SK-MEL-5 (cell line): ENCODE data around the gene FGF14. TPM values are rescaled to one million over a fixed set of nuclear protein-coding genes. Genes with fewer than 3 reads are reported as not detected.
A peak's percentile ranks its signal among the peaks of the same experiment; 100 is the strongest.

Experiments
- DNase-seq: peaks from one replicate; pipeline ENCODE4 v3.0.0-alpha.2; 2016; ENCODE audit warnings: low read depth, low spot score
- in situ Hi-C: cut with HindIII; loops from 2 replicates; pipeline ENCODE4 v1.10.0; 2016; ENCODE audit warnings: low sequenced_read_pairs, high pct_unique_total_duplicates, low pct_unique_long_range_greater_than_20kb
- total RNA-seq: library from RNA; depleted of rRNA; stranded (reverse); fragments of >200 nt; shearing (Covaris generic); gene quantifications from 2 replicates; pipeline ENCODE4 v1.2.3, GENCODE V29; 2014

FGF14 gene
- total RNA-seq, 1 experiment from 2014 or later, result 17.9 TPM

DNA sequence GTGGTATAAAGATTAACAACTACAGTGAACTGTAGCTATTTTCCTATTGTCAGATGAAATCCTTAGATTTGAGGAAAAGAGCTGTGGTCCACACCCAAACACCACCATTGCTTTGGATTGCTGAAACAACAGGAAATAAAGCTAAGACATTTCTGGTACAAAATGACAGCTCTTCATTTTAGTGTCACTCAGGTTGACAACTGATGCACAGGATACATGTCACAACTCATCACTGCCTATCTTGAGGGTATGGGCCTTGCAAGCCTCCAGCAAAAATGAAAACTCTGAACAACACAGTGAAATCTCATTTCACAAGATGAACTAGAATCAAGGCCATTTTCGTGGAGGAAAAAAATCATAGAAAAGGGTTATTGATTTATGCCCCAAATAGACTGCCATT, 609.7 kb downstream of the FGF14 start:
- in situ Hi-C loops, result no loop called here
- DNase-seq, result no peak

DNA sequence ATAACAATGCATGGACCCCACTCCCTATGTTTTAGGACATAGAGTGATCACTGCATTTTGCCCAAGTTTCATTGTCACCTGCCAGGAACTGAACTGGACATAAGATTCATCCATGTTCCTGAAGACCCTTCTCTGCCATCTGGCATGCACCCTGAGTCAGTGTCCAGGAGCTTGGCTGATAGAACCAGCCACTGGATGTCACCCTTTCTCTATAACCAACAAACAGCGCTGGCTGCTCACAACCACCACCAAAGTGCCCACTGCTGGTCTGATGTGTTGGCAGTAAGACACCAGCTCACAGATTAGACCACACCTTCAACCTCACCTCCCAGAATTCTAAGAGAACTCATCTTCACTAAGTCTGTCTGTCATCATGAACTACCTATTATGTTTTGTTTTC, 616.0 kb downstream of the FGF14 start:
- DNase-seq, result peak; percentile 87
- in situ Hi-C loops, result no loop called here

DNA sequence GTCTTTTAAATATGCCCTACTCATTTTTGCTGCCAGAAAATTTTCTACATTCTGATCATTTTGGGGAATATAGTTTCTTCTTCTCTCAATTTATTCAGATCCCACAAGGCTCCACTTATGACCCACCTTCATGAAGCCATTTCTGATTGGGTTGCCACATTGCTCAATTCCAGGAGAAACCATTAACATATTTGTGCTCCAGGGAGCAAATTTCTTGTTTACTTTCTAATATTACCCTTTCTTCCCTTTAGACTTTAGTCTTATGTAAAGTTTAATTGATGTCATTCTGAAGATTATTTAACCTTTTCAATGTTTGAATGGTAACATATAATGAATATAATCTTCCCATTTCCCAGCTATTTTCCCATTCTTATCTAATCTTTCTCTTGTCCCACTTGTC, 617.5 kb downstream of the FGF14 start:
- in situ Hi-C loops, result no loop called here
- no peak for DNase-seq

DNA sequence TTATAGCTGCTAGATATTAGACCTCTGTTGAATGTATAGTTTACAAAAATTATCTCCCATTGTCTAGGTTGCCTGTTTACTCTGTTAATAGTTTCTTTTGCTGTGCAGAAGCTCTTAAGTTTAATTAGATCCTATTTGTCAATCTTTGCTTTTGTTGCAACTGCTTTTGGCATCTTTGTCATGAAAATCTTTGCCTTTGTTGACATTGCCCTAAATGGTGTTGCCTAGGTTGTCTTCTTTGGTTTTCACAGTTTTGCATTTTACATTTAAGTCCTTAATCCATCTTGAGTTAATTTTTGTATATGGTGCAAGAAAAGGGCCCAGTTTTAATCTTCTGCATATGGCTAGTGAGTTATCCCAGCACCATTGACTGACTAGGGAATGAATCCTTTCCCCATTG, 618.3 kb downstream of the FGF14 start:
- DNase-seq, result no peak
- in situ Hi-C loops, result no loop called here

DNA sequence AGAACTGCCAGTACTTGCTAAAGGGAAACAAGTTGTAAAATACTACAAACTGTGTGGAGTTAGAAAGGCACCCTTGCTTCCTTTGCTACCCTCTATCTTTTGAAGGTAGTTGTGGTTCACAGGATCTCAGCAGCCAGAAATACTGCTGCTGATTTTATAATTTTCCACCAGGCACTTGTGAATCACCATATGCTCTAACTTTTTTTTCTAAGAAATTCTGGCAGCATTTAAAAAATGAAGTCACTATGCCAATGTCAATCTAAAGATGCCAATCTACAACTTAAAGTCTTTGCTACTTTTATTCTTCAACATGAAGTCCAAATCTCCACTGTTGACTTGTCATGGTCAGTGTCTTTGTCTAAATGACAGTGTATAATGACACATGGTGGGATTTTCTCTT, 621.6 kb downstream of the FGF14 start:
- no peak for DNase-seq
- in situ Hi-C loops, result no loop called here

DNA sequence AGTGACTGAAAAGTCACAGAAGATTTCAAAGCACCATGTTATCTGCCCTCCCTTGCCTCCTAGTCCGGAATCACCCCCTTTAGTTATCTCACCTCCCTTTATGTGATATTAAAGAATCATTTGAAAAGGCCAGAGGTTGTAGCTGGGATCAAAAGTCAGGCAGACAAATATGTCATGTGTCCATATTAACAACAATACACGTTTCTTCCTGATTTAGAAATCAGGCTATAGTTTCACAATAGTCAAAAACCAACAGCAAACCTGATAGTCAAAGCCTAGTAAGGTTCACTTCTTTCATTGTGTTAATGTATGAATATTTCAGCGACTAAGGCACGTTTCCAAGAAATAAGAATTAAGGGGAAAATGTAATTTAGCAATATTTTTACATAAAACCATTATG, 622.7 kb downstream of the FGF14 start:
- in situ Hi-C loops, result no loop called here
- no peak for DNase-seq

DNA sequence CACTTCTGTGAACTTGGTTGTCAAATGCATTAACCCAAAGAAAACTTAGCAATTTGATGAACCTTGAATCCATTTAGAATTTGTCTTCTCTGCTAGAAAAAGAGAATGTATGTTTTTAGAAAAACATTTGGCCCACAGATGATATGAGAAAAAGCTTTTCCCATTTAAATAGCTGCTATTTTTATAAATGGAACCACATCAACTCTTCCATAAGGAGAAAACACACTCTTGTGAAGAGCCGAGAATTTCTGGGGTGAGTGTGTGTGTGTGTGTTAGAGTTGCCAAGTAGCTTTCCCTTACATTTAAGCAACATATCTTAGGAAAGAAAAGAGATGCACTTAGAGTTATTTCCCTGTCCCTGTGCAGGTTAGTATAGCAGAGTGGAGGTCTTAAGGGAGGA, 626.6 kb downstream of the FGF14 start:
- DNase-seq, result no peak
- in situ Hi-C loops, result no loop called here

DNA sequence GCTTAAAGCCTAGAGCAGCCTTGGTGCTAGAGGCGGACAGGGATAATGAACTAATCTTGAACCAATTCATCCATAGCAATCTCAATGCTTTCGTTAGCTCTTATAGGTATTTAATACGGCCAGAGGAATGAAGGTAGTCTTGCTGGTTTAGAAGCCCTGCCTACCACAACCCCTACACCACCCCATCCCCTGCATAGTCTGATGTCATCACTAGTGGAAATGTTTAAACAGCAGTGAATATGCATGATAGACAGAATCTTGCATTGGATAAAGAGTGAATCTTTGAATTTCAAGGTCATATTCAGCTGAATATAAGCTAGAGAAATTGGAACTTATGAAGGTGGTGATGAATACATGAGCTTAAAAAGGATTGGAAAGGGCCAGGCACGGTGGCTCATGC, 627.5 kb downstream of the FGF14 start:
- in situ Hi-C loops, result no loop called here
- DNase-seq, result no peak

DNA sequence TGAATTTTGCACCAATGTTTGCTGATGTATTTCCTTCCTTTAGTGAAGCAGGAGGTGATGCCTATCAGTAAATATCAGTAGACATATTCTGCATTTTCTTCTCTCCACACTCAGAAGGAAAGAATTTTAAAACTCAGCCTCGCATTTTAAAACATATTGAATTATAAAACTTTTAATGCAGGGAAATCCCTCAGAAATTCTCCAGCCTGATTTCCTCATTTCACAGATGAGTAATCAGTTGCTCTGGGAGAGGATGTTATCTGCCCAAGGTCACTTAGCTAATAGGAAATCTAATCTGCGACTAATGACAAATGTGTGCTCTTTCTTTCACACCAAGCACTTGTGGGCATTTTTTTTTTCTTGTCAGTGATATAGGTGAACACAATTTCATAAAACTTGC, 628.8 kb downstream of the FGF14 start:
- no peak for DNase-seq
- in situ Hi-C loops, result no loop called here

DNA sequence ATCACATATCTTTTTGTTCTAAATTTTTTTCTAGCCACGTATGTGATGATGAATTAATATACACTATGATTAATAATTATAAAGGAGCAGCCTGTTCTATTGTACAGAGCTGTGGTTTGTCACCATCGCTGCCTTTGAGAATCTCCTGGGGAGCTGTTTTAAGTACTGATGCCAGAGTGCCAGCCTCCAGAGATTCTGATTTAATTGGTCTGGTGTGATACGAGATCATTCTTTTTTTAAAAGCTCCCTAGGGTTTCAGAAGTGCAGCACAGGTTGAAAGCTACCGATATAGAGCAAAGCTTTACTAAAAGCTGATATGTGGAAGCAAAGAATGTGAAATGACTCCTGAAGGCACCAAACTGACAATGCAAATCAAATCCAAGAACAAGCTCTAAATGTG, 634.7 kb downstream of the FGF14 start:
- no peak for DNase-seq
- in situ Hi-C loops, result no loop called here

DNA sequence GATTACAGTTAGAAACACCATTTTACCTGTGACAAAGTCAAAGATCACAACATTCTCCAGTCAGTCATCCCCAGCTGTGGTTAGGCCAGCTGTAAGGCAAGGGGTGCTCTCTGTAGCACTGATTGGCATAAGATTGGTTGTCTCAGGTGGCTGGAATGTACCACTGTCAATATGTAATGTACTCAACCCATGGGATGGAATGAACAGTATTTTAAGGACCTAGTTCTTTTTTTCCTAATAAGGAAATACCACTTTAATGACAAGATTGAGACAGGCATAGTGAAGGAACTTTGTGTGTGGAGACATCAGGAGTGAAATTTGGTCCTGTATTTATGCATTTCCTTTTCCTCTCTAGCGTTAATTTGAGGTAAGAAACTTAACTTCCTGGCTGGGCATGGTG, 638.7 kb downstream of the FGF14 start:
- in situ Hi-C loops, result no loop called here
- DNase-seq, result no peak

DNA sequence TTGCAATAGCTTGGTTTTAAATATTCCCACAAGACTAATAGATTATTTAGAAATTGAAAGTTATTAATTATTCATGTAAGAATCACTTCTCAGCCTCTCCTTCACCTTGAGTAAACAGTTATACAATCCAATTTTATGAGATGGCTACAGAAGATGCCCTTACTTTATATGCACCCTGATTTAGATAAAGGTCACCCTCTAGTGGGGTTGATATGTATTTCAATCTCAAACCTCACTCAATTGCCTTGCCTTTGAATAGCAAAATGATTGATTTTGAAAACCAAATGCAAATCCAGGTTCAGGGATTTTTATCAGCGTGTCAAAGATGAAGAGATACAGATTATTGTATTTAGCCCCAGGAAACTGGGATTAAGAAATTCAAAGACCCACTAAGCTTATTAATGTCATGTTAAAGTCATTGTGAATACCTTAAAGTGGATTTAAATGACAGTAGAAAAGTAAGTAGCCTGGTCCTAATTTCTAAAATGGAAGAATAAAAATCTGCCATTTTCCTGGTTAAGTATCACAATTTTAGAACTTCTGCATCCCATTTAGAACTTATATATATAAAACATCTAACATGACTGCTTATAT, 644.3 kb downstream of the FGF14 start:
- in situ Hi-C loops, result no loop called here
- DNase-seq, result peak; percentile 59

DNA sequence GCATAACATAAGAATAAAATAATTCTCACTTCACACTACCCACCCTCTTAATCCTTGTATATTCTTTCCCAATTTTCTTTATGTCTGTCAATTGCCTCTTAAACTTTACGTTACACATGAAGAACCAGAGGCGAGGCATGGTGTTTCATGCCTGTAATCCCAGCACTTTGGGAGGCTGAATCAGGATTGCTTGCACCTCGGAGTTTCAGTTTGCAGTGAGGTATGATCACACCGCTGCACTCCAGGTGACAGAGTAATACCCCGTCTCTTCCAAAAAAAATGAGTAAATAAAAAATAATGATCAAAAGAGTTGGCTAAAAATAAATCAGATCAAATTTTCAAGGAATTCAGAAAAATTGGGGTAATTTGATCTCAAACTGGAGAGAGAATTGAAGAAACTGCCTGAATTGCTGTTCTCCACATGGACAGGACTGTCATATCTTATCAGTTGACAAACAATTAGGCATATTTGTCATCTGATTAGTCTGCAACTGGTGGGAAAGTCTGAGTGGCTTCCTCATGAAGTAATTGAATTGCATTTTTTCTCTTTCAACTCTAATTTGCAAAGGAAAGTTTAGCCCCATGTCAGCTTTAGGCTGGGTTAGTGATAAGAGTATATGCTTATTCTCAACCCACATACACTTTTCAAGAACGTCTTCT, 646.5 kb downstream of the FGF14 start:
- in situ Hi-C loops, result no loop called here
- no peak for DNase-seq

DNA sequence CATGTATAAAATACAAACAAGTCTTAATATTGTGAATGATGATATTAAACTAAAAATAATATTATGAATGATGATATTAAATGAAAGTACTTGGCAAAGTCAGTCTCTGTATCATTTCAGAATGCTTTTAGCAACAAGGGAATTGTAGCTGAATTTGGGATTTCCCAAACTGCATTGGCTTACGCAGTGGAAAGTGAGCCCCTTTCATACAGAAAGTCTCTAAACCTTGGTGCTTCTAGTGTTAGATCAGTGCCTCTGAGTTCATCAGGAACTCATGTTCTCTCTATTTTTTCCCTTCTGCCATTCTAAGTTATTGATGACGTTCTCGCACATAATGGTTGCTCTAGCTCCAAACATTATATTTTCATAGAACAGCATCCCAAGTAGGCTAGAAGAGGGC, 649.4 kb downstream of the FGF14 start:
- in situ Hi-C loops, result no loop called here
- DNase-seq, result no peak

DNA sequence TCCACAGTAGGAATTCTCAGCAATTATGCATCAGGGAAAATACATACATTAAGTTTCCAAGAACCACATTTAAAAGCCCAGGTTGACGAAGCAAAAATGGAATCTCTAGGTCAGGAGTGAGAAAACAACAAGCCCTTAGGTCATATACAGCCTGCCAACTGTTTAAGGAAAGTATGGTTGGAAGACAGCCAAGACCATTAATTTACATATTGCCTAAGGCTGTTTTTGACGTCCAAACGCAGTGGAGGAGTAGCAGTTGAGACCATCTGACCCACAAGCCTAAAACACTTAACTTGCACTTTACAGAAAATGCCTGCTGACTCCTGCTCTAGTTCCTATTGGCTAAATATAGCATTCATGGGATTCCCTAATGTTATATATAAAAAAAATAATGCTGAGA, 650.4 kb downstream of the FGF14 start:
- peak; percentile 92 for DNase-seq
- in situ Hi-C loops, result no loop called here

DNA sequence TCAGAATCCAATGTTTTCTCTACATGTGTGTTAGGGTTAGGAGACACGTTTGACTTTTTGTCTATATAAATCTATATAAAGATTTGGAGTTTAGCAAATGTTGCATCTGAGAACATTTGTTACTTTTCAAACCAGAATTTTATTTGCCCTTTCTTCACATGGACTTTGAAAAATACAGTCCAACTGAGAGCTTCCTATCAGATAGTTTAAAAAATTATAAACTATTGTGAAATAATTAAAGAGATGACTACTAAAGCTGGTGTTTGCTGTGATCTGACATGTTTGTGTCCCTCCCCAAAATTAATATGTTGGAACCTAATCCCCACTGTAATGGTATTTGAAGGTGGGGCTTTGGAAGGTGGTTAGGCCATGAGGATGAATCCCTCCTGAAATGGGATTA, 652.3 kb downstream of the FGF14 start:
- DNase-seq, result no peak
- in situ Hi-C loops, result no loop called here

DNA sequence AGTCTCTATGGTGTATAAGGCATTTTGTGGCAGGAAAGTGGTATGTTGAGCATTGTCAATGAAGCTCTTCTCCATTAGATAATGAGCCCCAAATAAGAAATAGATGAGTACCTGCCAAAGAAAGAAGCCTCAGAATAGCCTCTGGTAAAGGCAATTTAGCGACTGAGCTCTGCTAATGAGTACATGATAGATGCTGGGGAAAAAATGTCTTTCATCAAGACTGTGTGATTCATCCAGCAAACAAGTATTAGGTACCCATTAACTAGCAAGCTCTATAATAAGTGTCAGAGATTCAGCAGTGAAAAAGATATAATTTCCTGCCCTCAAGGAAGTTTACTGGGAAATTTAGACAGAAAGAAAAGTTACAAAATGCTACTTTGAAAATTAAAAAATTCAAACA, 654.8 kb downstream of the FGF14 start:
- in situ Hi-C loops, result no loop called here

DNA sequence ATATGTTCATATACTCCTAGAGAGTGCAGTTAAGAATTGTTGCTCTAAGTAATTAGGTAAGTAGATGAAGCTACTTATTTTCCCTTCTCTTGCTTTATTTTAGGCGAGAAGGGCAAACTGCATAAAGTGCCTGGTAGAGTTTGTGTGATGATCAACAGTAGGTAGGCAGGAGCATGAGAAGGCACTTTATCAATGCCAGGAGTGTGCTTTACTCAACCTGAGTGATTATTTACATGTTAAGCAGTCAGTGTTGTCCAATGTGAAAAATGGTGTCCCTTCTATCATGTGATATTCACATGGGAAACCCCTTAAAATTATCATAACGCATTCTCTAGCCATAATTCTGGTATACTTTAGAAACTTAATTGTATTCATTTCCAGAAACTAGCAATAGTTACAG, 655.3 kb downstream of the FGF14 start:
- in situ Hi-C loops, result no loop called here

More for the DNA sequence above, 654.8 kb downstream of the FGF14 start:
- no peak for DNase-seq

DNA sequence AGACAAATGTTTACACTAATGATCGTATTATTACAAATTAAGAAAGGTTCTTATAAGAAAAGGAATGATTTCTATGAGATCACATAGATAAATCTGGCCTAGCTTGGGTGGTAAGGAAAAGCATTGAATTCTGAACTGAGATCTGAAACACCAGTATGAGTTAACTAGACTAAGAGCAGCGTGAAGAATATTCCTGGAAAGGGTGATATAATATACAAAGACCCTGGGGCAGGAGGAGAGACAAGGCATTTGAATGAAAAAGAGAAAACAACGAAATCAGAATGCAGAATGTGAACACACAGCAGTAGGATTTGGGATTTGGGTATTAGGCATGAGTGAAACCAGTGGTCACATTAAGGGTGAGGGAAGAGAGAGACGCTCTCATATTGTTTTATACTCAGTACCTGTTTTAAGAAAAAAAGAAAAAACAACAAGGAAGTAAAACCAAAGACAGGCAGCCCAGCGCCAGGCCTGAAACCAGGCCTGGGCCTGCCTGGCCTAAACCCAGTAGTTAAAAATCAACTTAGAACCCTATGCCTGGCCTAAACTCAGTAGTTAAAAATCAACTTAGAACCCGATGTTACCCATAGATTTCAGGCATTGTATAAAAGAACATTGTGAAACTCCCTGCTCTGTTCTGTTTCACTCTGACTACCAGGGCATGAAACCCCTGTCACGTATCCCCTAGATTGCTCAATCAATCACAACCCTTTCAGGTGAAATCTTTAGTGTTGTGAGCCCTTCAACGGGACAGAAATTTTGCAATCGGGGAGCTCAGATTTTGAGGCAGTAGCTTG, 662.3 kb downstream of the FGF14 start:
- no peak for DNase-seq
- in situ Hi-C loops, result no loop called here

More for the DNA sequence above, 655.3 kb downstream of the FGF14 start:
- DNase-seq, result no peak
